GM12872 (cell line): Measurements from ENCODE around the gene KLHL29.

Experiments used
- CTCF ChIP-seq: IDR thresholded peaks from 3 replicates; pipeline ENCODE4 v1.5.1; 2011; ENCODE audit warnings: low read depth, mild to moderate bottlenecking, low read length, moderate library complexity; ENCODE audit not compliant: insufficient read depth

The KLHL29 gene

GRCh38 chr2:23601301-23601965 lies 216.5 kb downstream of the KLHL29 start:
- TF ChIP-seq CTCF = no peak

GRCh38 chr2:23602116-23602515 lies 217.1 kb downstream of the KLHL29 start:
- TF ChIP-seq CTCF = no peak

- TF ChIP-seq CTCF = no peak
Observed at GRCh38 chr2:23603156-23603555, 218.2 kb downstream of the KLHL29 start.

GRCh38 chr2:23603581-23603980 lies 218.6 kb downstream of the KLHL29 start:
- no peak for TF ChIP-seq CTCF

GRCh38 chr2:23604731-23605130 lies 219.8 kb downstream of the KLHL29 start:
- TF ChIP-seq CTCF = no peak

GRCh38 chr2:23605236-23605635 lies 220.3 kb downstream of the KLHL29 start:
- TF ChIP-seq CTCF = no peak

GRCh38 chr2:23606196-23606595 lies 221.2 kb downstream of the KLHL29 start:
- TF ChIP-seq CTCF = no peak
